HG02852 (cell line): ENCODE measurements around the gene OR52B6.
"Not testable (repeated sequence)": the region's sequence is repeated elsewhere in the genome, so short reads cannot be mapped to it uniquely, and the experiment has no call there.

Experiments
- ATAC-seq: cut with Tn5 transposase; IDR thresholded peaks from one replicate; pipeline ENCODE4 v1.9.1; 2021; ENCODE audit warnings: mild to moderate bottlenecking, moderate library complexity; ENCODE audit not compliant: unreplicated experiment

The OR52B6 gene, protein sequence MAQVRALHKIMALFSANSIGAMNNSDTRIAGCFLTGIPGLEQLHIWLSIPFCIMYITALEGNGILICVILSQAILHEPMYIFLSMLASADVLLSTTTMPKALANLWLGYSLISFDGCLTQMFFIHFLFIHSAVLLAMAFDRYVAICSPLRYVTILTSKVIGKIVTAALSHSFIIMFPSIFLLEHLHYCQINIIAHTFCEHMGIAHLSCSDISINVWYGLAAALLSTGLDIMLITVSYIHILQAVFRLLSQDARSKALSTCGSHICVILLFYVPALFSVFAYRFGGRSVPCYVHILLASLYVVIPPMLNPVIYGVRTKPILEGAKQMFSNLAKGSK

DNA sequence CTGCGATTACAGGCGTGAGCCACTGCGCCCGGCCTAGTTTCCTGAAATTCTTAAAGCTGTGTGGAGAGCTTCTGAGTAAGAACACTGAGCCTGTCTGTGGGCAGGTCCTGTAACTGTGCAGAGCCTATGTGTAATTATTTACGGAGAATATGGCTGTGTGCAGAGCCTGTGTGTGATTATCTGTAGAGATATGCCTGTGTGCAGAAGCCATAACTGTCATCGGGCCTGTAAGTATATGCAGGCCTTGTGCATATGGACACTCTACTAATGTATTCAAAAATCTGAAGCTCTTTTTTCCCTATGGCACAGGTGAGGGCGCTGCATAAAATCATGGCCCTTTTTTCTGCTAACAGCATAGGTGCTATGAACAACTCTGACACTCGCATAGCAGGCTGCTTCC, at the start of gene OR52B6:
OR52B6 (plus strand) TSS at position 301 of the 400 bp plus-strand sequence; CDS start at position 301, 0 bp downstream.
- ATAC-seq, result no peak

DNA sequence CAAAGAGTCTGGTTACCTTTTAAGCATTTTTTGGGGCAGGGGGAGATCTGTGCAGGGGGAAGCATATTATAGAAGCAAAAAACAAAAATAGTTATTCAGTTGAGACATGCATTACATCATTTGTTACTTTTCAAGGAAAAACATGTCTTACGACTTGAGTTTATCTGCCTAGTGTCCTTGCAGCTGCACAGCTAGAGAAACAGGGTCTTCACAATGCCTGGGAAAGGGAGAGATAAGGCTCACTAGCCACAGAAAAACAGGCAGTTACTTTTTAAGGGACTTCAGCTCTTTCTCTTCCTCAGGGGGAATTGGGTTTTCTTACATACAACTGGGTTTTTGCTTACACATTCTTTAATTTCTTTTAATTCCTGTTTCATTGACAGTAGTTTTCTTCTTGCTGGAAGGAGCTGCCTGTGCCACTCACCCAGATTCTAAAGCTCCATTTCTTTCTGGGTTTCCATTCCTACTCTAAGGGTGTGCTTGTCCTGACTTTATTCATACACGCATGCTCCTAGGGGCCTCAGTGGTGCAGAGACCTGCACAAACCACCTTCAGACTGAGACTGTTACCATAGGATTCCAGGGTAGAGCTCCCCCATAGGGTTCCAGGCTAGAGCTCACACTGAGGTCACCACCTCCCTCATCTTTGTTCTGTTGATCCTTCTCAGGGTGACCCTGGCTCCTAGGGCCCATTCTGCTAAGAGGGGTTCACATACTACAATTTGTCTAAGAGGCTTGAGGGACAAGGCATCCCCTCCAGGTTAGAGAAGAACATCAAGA, 49.4 kb upstream of the OR52B6 start:
- ATAC-seq, result no peak

DNA sequence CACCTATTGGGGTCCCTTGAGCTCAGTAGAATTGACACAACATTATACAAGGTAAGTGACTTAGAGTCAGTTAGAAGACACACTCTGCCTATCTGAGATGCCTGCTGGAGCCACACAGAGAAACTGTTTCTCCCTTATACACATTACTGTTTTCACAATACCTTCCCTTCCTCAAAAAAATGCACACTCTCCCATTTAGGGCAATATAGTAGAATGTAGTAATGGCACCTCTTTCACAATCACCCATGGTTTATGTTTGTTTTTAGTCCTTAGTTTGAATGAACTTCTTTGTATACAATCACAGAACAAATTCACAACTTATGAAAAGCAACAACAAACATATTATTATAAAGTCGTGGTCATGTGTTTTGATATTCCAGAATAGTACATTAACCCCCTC, 46.6 kb upstream of the OR52B6 start:
- ATAC-seq, result no peak

DNA sequence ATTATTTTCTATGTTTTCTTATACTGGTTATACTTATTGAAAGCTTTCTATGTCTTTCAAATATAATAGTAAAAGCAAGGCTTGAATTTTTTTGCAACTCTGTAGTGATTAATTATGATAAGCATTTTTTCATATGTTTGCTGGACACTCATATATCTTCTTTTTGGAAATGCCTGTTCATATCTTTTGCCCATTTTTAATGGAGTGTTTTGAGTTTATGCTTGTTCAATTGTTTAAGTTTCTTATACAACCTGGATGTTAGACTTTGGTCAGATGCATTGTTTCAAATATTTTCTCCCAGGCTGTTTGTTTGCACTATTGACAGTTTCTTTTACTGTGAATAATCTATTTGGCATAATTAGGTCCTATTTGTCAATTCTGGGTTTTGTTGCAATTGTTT, 44.2 kb upstream of the OR52B6 start:
- ATAC-seq, result no peak

DNA sequence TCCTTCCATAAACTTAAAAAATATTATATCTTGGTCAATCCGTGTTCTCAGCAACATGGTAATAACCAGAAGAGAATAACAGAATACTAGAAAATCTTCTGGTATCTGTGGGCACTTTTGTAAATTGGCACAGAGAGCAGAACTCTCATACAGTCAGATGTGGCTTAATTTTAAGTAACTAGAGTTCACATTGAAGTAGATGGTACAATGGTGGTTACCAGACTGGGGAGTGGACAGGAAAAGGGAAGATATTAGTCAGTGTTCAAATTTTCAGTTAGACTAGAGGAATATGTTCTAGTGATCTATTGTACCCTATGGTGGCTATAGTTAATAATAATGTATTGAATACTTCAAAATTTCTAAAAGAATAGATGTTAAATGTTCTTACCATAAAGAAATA, 39.2 kb upstream of the OR52B6 start:
- ATAC-seq, result no peak

DNA sequence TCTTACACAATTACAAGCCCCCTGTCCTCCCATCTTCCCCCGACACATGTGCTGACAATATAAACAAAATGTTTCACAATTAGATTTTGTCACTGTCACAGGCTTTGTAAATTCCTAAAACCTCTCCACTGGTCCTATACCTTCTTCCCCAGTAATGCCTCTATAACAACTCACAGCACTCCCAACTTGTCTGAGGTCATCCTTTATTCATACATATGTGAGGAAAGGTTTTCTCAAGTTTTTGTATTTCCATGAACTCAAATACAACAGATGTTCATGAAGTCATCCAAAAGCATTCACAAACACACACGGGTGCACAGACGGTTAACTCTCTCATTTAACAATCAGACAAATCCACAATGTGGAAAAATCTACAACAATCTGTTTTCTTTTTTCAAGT, 34.2 kb upstream of the OR52B6 start:
- ATAC-seq, result no peak

DNA sequence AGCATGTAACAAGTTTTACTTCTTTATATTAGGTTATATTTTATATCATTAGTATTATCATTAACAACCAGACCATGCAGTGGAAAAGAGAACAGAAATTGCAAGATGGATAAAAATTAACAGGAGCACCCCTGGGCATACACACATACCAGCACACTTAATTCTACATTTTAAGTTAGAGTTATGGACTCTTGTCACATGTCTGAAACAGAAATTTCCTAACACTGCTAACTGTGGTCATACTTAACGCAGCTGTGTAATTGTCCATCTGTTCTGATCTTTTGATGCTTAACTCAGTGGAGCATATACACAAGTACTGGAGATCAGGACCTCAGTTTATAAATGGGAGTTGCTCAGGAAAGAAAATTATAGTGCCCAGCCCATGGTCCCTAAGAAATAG, 32.7 kb upstream of the OR52B6 start:
- no peak for ATAC-seq

DNA sequence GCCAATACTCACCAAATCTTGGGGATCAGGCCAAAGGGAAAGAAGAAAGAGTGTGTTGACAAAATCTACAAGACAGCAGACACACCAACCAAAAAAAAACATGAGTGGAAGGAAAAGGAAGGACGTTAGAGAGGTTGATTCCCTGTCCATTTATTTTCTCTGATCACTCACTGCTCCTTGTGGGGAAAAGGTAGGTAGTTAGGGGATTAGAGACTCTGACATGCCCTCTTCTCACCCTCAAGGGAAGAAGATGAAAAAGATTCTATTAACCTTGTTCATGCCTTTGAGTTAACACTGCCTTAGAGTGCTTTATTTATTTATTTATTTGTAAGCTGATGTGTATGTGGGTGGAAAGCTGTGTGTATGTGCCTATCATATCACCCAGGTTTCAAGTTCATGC, 32.2 kb upstream of the OR52B6 start, which contains the start of gene OR52H1:
OR52H1 (minus strand) TSS at position 101 of the 400 bp plus-strand sequence. CDS start 3,035 bp downstream, outside the sequence.
- ATAC-seq, result no peak

DNA sequence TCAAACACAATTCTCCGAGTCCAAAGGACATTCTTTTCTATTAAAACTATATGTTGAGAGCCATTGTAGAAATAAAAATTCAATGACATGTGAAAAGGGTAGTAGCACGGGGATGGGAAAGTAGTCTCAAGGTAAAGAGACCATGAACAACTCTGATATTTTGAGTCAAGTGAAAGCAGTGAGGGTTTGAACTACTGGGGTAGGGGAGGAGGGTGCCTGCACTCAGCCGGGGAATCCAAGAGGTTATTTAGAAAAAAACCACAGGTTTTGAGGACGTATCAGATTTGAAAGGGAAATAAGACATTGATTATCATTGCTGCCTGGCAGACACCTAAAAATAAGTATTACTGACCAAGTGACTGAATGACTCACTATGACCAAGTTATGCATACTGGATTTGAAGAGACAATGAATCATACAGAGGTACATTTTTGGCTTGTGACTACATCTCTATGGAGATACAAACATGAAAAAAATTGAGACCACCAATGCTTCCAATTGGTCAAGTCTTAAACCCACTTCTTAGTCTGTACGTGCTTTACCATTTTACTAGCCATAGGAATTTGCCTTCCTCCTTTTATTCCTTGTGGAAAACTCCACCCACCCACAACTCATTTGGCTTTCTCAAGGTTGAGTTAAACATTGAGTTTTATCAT, 30.1 kb upstream of the OR52B6 start:
- peak; percentile 71 for ATAC-seq

DNA sequence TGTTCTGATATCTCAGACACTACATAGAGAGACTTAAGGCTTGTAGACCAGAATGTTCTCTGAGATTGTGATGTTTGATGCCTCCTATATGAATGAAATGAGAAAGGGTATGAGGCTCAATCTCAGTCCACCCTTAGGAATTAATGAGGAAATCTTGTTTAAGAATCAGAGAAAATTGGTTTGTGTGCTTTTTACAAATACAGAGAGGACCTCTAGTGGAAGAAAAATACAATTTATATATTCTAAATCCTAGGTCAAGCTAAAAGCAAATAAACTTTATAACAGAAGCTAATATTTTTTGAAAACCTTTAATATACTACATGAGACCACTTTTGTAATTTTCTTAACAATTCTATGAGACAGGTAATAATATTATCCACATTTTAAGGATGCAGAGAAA, 27.3 kb upstream of the OR52B6 start:
- no peak for ATAC-seq

DNA sequence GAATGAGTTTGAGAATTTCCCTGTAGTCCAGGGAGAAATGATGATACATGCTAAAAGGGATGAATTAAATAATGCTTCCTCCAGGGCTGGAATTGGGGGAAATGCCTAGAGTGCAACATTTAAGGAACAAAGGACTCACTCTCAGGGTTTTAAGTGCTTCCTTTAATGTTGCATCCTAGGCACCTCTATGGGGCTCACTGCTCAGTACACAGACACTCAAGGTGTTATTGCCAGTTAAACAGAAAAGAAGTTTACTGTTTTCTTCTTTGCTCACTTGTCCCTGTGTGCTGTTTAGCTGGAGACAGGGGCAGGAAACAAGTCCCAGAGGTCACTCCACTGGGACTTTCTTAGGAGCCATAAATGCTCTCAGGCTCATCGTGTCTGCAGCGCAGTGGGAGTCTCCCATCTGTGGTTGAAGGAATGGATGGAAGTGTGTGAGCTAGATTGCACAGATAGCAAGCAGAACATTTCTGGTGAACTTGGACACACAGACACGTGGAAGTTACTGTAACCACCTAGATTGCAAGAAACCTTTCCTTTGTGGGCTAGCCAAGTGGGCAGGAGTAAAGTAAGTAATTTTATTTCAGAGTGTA, 24.0 kb upstream of the OR52B6 start:
- ATAC-seq, result no peak

DNA sequence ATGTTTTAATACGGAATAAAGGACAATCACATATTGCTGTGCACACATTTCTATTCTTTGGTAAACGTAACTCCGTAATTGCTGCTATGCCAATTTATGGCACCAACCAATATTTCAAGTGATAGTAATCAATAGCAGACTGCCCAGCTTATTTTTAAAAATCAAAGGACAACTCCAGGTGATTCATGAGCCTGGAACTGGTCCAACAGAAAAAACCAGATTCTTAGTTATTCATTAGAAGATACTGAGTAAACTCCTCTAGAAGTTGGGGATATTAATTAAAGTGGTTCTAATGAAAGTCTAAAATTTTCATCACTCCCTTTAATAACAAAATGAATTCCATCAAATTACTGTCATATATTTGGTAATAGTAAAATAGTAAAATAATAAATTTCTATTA, 22.9 kb upstream of the OR52B6 start:
- ATAC-seq, result no peak

DNA sequence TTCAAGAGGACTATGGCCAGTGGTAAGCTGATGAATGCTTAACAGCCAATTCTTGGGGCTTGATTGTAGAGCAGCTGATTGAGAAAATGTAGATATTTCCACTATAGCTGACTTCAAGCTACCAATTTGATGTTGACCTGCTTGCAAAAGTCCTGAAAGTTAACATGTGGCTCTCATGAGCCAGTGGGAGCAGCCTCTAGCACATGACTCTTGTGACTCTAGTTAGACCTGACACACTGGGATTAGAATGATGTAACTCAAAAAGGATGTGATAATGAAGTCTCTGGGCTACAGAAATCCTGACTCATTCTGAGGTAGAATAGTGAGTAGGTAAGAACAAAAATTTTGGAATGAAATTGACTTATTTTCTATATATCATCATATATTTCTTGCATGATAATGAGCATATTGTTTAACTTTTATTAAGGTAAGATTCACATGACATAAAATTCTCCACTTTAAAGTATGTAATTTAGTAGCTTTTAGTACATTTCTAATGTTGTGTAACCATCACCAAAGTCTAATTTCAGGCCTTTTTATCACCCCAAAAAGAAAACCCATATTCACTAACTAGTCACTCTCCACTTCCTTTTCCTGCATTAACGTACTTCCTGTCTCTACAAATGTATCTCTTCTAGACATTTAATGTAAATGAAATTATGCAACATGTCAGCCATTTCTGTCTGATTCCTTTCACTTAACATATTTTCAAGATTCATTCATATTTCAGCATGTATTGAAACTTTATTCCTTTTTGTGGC, 16.2 kb upstream of the OR52B6 start:
- ATAC-seq, result no peak

DNA sequence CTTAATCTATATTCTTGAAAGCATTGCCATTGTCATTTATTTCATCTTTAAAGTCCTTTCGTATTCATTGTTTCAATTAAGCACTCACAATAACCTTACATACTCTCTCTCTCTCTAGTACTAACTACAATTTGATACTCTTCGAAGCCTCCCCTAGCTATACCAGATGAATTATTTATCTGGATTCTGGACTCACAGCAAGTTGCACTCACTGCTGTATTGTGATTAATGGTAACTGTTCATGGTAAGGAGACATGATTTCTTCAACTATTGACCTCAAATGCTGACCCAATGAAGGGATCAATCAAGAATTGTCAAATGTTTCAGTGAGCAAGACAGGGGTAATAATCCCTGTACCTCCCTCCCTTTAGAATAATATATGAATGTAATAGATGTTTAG, 6.0 kb upstream of the OR52B6 start:
- no peak for ATAC-seq

DNA sequence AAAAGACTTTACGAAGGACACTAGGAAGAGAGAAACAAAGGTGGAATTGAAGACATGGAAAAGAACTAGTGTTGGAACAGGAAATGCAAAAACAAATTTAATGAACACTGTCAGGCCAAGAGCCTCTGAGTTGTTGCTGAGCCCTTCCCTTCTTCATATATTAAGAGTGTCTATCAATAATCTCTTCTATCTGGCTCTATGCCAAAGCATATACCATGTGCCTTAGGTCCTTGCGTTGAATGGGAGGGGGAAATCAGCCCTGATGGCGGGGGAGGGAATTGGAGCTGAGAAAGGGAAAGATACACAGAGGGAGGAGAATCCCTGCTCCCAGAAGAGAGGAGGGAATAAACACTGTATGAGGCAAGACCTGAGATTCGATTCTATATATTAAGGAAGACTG, 5.5 kb upstream of the OR52B6 start:
- no peak for ATAC-seq

DNA sequence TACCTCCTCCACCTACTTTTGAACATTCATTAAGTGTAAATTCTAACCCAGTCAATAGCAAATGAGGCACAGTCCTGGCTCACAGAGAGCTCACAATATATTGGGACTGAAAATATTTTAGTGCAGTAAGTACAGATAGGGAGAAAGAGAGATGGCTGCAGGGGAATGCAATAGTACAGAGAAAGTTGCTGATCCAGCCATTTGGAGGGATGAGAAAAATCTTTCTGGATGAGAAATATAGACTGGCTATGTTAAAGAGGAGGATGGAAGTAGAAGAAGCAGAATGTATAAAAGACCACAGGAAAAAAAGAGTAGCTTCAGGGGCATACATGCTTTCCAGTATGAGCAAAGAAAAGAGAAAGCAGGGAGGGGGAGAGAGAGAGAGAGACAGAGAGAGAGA, 3.6 kb upstream of the OR52B6 start:
- no peak for ATAC-seq

DNA sequence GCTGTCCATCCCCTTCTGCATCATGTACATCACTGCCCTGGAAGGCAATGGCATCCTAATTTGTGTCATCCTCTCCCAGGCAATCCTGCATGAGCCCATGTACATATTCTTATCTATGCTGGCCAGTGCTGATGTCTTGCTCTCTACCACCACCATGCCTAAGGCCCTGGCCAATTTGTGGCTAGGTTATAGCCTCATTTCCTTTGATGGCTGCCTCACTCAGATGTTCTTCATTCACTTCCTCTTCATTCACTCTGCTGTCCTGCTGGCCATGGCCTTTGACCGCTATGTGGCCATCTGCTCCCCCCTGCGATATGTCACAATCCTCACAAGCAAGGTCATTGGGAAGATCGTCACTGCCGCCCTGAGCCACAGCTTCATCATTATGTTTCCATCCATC, 337 bp downstream of the OR52B6 start:
- no peak for ATAC-seq

DNA sequence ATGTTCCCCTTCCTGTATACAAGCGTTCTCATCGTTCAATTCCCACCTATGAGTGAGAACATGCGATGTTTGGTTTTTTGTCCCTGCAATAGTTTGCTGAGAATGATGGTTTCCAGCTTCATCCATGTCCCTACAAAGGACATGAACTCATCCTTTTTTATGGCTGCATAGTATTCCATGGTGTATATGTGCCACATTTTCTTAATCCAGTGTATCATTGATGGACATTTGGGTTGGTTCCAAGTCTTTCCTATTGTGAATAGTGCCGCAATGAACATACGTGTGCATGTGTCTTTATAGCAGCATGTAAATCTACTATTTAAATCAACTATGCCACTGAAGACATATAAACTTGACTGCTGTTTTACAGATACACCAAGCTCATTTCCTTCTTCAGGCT, 3.8 kb downstream of the OR52B6 start:
- ATAC-seq, result not testable (repeated sequence)

DNA sequence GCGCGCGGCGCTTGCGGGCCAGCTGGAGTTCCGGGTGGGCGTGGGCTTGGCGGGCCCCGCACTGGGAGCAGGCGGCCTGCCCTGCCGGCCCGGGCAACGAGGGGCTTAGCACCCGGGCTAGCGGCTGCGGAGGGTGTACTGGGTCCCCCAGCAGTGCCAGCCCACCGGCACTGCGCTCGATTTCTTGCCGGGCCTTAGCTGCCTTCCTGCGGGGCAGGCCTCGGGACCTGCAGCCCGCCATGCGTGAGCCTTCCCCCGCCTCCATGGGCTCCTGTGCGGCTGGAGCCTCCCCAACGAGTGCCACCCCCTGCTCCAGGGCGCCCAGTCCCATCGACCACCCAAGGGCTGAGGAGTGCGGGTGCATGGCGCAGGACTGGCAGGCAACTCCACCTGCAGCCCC, 9.2 kb downstream of the OR52B6 start:
- ATAC-seq, result not testable (repeated sequence)

DNA sequence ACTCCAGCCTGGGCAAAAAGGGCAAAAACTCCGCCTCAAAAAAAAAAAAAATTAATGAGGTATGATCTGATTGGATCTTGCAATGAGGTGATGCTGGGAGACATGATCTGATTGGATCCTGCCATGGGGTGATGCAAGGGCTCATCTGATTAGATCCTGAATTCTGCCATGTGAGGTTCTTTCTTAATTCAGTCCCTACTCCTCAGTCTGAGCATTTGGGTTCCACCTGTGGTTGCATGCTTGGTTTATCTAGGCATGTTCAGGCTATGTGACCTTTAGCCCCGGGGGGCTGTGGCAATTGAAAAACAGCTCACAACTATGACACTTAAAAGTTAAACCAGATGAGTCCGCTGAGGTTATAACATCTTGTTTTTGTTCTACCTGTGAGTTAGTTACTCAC, 10.9 kb downstream of the OR52B6 start:
- ATAC-seq, result no peak

DNA sequence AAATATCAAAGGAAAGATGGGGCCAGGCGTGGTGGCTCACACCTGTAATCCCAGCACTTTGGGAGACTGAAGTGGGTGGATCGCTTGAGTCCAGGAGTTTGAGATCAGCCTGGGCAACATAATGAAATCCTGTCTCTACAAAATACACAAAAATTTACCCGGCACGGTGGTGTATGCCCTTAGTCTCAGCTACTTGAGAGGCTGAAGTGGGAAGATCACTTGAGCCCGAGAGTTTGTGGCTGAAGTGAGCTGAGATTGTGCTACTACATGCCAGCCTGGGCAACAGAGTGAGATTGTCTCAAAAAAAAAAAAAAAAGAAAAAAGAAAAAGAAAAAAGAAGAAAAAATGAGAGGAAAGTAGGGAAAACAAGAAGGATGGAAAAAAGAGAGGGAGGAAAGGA, 11.9 kb downstream of the OR52B6 start:
- ATAC-seq, result no peak
